Right lobe of liver (tissue), 6 donors: ENCODE measurements around the gene NLRC5. TPM values are rescaled to one million over a fixed set of nuclear protein-coding genes. Genes with fewer than 3 reads are reported as not detected.
A peak's percentile ranks its signal among the peaks of the same experiment; 100 is the strongest.

Experiments used
- ATAC-seq, 4 donors: fragments of 200-7000 bp; cut with Tn5 transposase; one replicate each; pipeline ENCODE4 v1.9.1; 2020; ENCODE audit warnings: mild to moderate bottlenecking in 4 of 4, moderate library complexity in 4 of 4
- DNase-seq, 3 donors: peaks; one replicate each; pipeline ENCODE4 v3.0.0-alpha.2; 2020
- H3K27ac ChIP-seq, 3 donors: fragments of 200-600 bp; one replicate each; pipeline ENCODE4 v1.8.0; 2022
- H3K27me3 ChIP-seq, 2 donors: fragments of 200-600 bp; one replicate each; pipeline ENCODE4 v1.8.0; 2022
- H3K36me3 ChIP-seq, 4 donors: fragments of 200-600 bp; sonication (generic) in 1 of 4; one replicate each; pipeline versions ENCODE4 v1.5.1 to v1.8.0; 2017 to 2022; ENCODE audit warnings: control low read depth in 1 of 4
- H3K4me1 ChIP-seq, 4 donors: fragments of 200-600 bp; sonication (generic) in 1 of 4; one replicate each; pipeline versions ENCODE4 v1.5.1 to v1.8.0; 2017 to 2022; ENCODE audit warnings: control low read depth in 1 of 4
- H3K4me3 ChIP-seq, 3 donors: fragments of 200-600 bp; one replicate each; pipeline ENCODE4 v1.8.0; 2022
- H3K9me3 ChIP-seq, 4 donors: fragments of 200-600 bp; sonication (generic) in 1 of 4; one replicate each; pipeline versions ENCODE4 v1.5.1 to v1.8.0; 2017 to 2022; ENCODE audit warnings: control low read depth in 1 of 4
- POLR2A ChIP-seq: fragments of 450-650 bp; IDR thresholded peaks from one replicate; pipeline ENCODE4 v1.6.1; 2017; ENCODE audit warnings: antibody characterized with exemption, mild to moderate bottlenecking
- WGBS: methylation state at CpG from one replicate; pipeline ENCODE4 v1.1.6; 2018; ENCODE audit warnings: low coverage, low lambda C conversion rate; ENCODE audit not compliant: insufficient coverage; ENCODE audit errors: missing lambda C conversion rate; 5-methylcytosine and 5-hydroxymethylcytosine counted together
- intact Hi-C, 2 donors: fragments of 100-400 bp; cut with DNase I; formaldehyde crosslinking; loops; one replicate each; pipeline versions ENCODE4 v1.11.2 to v1.14.1; 2022
- total RNA-seq, 6 experiments: library from RNA; depleted of rRNA in 2 of 6; stranded (reverse); fragments of >200 nt in 2 of 6; fragmentation: NEBNext Ultra II Directional in 3 of 6; extraction: Animal tissue kit (Norgen Biotek cat#: 25700) in 3 of 6; gene quantifications; one replicate each; pipeline versions ENCODE4 v1.1.0 to v1.2.4, GENCODE V29; 2016 to 2023
- TF ChIP-seq, protein P1 (sequence below), 4 donors: fragments of 200-600 bp in 3 of 4; fragments of 450-650 bp in 1 of 4; IDR thresholded peaks; one replicate each; pipeline versions ENCODE4 v1.5.1 to v1.8.0; 2016 to 2022; ENCODE audit warnings: antibody characterized with exemption in 4 of 4, mild to moderate bottlenecking in 2 of 4
- donor health status: DM: no; HTN: yes; CAD: no.
- donor health status: DM: no; HTN: no; CAD: no.
- donor health status: DM: no; HTN: no; CAD: no.
- donor health status: DM: no; HTN: yes; CAD: no.
- donor health status: DM: no; HTN: yes; CAD: no.

Gene NLRC5
- total RNA-seq, 6 experiments from 2014 or later = 4.6 to 25.2 (median 13.3) TPM

GRCh38 chr16:57083485-57084126 is 94.2 kb downstream of the NLRC5 start:
- intact Hi-C loops = loop anchor here in 1 of 2 donors (10.0 kb wide), 2 partner anchors 81 to 211 kb away; no protein-coding TSS in a partner anchor
- ATAC-seq = no peak
- 43% methylated on average over 1 of the region's 7 CpGs for WGBS

DNA sequence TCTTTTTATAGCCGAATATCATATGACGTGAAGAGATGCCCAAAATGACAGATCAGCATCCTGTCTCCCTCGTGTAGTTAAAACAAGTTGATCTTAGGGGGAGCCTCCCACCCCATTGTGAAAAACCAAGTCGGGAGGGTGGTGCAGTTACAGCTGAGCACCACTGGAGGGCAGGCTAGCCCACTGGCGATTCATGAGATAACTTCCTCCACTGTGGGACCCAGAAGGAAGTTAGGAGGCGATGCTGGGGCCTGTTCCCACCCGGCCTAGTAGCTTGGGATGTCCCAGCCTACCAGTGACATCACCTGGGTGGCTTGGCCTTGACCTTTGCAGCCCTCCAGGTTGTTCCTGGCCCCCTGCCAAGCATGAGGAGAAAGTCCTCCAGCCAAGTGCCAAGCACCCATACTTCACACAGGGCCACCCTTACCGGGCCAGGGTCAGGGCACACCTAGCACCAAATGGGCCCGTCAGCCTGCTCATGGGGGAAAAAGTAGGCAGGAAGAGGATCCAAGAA is 95.0 kb downstream of the NLRC5 start:
- WGBS = 10% methylated on average over 4 of the region's 9 CpGs
- TF ChIP-seq, protein P1, sequence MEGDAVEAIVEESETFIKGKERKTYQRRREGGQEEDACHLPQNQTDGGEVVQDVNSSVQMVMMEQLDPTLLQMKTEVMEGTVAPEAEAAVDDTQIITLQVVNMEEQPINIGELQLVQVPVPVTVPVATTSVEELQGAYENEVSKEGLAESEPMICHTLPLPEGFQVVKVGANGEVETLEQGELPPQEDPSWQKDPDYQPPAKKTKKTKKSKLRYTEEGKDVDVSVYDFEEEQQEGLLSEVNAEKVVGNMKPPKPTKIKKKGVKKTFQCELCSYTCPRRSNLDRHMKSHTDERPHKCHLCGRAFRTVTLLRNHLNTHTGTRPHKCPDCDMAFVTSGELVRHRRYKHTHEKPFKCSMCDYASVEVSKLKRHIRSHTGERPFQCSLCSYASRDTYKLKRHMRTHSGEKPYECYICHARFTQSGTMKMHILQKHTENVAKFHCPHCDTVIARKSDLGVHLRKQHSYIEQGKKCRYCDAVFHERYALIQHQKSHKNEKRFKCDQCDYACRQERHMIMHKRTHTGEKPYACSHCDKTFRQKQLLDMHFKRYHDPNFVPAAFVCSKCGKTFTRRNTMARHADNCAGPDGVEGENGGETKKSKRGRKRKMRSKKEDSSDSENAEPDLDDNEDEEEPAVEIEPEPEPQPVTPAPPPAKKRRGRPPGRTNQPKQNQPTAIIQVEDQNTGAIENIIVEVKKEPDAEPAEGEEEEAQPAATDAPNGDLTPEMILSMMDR (IDR thresholded peaks at IDR 0.05) = peak; percentile 87 to 98 (median 95)
- no peak for TF ChIP-seq POLR2A
- Histone ChIP-seq H3K4me1 (peaks cover 0 to 9% (median 2%) of the 10 kb centered on the region in 4 donors), H3K27me3 (no peaks in the 10 kb centered on the region), H3K4me3 (no peak overlapping the region), H3K27ac (no peak overlapping the region), H3K36me3 (no peaks in the 10 kb centered on the region), H3K9me3 (no peaks in the 10 kb centered on the region)
- peak; percentile 85 to 94 (median 90) for ATAC-seq
- DNase-seq = peak; percentile 60 to 81 (median 77)
- intact Hi-C loops = loop anchor here in 1 of 2 donors (10.0 kb wide), 2 partner anchors 80 to 210 kb away; no protein-coding TSS in a partner anchor

More at GRCh38 chr16:57083485-57084126, 94.2 kb downstream of the NLRC5 start:
- TF ChIP-seq, protein P1 (IDR thresholded peaks at IDR 0.05) = no peak
- no peak for TF ChIP-seq POLR2A
- no peak for DNase-seq
- Histone ChIP-seq H3K36me3 (no peaks in the 10 kb centered on the region), H3K27ac (no peak overlapping the region), H3K27me3 (no peaks in the 10 kb centered on the region), H3K4me1 (peaks cover 0 to 9% (median 2%) of the 10 kb centered on the region in 4 donors), H3K4me3 (no peak overlapping the region), H3K9me3 (no peaks in the 10 kb centered on the region)

DNA sequence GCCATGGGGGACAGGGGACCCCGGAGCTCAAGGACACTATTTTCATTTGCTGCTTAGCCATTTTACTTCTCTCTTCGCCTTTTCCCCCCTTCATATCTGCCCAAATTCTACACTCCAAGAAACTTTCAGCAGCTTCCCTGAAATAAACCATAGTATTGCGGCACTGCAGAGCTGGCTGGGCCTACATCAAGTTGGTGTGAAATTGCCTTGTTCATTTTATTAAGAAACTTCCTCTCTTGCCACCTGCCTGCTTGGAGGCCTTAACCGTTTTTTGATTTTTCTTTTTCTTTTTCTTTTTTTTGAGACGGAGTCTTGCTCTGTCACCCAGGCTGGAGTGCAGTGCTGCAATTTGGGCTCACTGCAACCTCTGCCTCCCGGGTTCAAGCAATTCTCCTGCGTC is 95.6 kb downstream of the NLRC5 start:
- Histone ChIP-seq H3K4me3 (no peak overlapping the region), H3K9me3 (no peaks in the 10 kb centered on the region), H3K36me3 (no peaks in the 10 kb centered on the region), H3K27me3 (no peaks in the 10 kb centered on the region), H3K27ac (no peak overlapping the region), H3K4me1 (peaks cover 0 to 9% (median 2%) of the 10 kb centered on the region in 4 donors)
- WGBS = 71% methylated on average over 6 of the region's 7 CpGs
- no peak for DNase-seq
- ATAC-seq = no peak
- no peak for TF ChIP-seq POLR2A
- TF ChIP-seq, protein P1 (IDR thresholded peaks at IDR 0.05) = no peak
- intact Hi-C loops = loop anchor here in 1 of 2 donors (10.0 kb wide), 2 partner anchors 80 to 210 kb away; no protein-coding TSS in a partner anchor

DNA sequence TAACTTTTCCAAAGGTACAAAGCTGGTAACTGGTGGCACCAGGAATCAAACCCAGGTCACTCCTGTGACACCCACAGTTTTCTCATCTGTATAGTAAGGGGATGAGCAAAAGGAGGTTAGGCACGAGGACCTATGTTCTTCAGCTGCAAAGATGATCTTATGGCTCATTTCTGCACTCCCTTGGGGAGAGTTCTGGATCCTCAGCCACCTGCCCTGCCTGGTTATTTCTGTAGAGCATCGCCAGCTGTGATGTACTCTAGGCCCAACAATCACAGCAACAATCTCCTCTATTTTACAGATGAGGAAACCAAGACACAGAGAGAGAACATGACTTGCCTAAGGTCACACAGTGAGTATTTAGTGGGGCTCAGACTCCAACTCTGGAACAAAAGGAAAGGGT is 97.6 kb downstream of the NLRC5 start:
- DNase-seq = no peak
- Histone ChIP-seq H3K9me3 (no peaks in the 10 kb centered on the region), H3K4me1 (peaks cover 0 to 9% (median 2%) of the 10 kb centered on the region in 4 donors), H3K27ac (no peak overlapping the region), H3K4me3 (no peak overlapping the region), H3K36me3 (no peaks in the 10 kb centered on the region), H3K27me3 (no peaks in the 10 kb centered on the region)
- no peak for ATAC-seq
- intact Hi-C loops = loop anchor here in 1 of 2 donors (10.0 kb wide), 2 partner anchors 78 to 208 kb away; no protein-coding TSS in a partner anchor
- WGBS = 60% methylated on average over 1 of the region's 2 CpGs
- TF ChIP-seq, protein P1 (IDR thresholded peaks at IDR 0.05) = no peak
- TF ChIP-seq POLR2A = no peak
